HG03095 (cell line): Measurements from ENCODE around the gene SMAD3.
A peak's percentile ranks its signal among the peaks of the same experiment; 100 is the strongest.
"Not testable (repeated sequence)": the region's sequence is repeated elsewhere in the genome, so short reads cannot be mapped to it uniquely, and the experiment has no call there.

Experiments used
- ATAC-seq: cut with Tn5 transposase; IDR thresholded peaks from one replicate; pipeline ENCODE4 v1.9.1; 2021; ENCODE audit warnings: moderate library complexity; ENCODE audit not compliant: unreplicated experiment

The SMAD3 gene

DNA sequence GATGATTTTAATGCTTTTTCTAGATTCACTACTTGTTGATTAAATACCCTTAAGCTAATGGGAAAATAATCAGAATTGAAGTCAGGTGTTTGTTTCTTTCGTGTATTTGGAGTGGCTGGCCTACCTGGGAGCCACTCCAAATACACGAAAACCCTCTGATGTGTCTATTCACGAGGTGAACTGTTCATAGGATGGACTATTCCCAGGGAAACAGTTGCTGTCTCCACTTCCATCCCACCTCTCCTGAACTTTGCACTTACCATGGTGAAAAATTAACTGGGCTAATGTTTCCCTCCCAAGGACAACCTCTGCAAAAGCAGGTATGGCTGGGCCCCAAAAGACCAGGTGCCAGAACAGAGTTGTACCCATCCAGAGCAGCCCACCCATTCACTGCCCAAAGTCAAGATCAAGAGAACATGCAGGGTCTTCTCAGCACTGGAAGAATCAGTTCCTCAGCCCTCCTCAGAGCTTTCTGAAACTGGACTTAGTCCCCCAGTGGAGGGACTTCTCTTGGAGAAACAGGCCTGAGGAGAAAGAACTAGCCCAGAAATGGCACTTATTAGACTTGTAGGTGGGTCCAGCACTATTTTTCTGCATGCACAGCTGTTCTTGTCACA lies 2.9 kb upstream of the SMAD3 start:
- no peak for ATAC-seq

- ATAC-seq: no peak
Observed at GRCh38 chr15:67063689-67064606, 1.5 kb upstream of the SMAD3 start.

DNA sequence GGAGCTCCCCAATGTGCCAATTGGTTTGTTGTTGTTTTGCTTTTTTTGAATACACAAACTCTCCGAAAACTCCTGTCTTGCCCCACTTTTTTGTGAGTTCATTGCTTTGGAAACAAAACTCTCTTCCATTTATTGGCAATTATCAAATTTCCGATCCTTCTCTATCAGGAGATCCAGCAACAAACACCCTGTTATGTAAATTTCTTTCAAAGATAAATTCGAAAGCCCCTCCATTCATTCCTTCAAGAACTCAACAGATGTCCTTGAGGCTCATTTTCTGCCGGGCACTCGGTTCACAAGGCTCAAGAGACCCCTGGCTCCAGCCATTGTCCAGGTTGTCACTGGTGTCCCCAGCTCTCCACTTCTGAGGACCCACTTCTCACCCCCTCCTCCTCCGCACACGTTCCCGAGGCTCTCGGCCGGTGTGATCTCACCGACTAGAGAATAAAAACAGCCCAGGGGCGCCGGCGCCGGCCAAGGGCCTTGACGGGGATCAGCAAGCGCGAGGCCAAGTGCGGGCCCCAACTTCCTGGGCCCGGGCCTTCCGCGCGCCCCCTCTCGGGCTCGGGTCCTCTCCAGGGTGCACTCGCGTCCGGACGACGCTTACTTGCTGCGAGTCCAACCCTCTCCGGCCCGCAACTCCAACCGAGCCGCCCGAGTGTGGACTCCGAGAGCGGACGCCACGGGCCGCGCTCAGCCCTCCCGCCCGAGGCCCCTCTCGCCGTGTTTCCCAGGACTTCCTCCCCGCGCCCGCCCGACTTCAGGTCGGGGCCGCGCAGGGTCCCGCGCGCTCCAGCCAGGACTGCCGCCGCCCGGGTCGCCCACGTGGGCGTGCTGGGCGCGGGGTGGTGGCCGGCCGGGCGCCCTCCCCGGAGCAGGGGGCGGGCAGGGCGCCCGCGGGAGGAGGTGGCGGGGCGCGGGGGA lies 533 bp upstream of the SMAD3 start:
- no peak for ATAC-seq

DNA sequence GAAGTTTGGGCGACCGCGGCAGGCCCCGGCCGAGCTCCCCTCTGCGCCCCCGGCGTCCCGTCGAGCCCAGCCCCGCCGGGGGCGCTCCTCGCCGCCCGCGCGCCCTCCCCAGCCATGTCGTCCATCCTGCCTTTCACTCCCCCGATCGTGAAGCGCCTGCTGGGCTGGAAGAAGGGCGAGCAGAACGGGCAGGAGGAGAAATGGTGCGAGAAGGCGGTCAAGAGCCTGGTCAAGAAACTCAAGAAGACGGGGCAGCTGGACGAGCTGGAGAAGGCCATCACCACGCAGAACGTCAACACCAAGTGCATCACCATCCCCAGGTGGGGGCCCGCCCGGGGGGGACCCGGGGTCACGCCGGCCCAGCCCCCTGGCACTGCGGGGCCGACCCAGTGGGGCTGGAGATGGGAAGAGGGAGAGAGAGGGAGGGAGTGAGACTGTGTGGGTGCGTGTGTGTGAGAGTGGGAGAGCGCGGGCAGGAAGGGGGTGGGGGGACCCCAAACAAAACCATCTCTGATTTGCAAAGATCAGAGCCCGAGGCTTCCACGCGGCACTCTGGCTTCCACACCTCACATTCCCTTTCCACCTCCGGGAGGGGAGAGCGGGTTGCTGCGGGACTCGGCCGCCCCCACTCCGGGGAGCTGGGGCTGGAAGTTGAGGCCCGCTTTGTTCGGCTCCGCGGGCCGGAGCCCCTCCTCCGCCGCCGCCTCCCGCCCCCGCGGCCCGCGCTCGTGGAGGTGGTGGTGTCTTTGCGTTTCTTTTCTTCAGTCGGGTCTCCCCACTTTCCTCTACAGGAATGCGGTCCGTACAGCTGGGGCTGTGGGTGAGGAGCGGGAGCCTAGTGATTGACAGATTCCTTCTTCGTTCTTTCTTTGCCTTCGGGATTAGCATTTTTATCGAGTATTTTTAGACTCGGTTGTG lies 898 bp downstream of the SMAD3 start:
- ATAC-seq: no peak

- ATAC-seq: no peak
Observed at GRCh38 chr15:67066959-67067853, 1.8 kb downstream of the SMAD3 start.

GRCh38 chr15:67067930-67068551 lies 2.6 kb downstream of the SMAD3 start:
- no peak for ATAC-seq

DNA sequence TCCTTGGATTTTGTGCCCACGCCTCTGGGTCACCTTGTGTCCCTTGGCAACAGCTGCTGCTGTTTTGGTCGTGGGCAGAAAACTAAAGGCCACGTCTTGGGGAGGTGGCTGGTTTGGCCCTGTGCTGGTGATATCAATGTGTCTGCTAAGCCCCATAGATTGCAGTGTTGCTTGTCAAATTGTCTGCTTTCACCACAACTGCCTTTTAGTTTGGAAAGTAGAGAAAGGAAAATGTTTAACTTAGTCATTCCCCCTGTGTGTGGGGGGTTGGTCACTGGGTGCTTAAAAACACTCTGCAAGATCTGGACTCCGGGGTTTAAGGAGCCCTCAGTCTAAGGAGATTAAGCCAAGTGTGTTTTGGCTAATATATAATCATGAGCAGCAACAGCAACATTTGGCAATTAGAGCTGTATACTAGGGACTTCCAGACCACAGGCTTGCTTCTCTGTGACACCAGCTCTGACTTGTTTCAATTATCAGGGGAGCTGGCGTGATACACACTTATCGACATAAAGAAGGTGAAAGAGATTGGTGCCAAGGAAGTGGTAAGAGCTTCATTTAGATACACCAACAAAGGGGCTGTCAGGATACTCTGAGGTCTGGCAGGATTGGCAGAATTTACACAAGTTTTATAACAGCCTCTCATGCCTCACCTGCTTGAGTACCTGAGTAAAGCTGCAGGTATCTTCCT lies 3.5 kb downstream of the SMAD3 start:
- ATAC-seq: no peak

GRCh38 chr15:67070150-67070549 lies 4.7 kb downstream of the SMAD3 start:
- no peak for ATAC-seq

DNA sequence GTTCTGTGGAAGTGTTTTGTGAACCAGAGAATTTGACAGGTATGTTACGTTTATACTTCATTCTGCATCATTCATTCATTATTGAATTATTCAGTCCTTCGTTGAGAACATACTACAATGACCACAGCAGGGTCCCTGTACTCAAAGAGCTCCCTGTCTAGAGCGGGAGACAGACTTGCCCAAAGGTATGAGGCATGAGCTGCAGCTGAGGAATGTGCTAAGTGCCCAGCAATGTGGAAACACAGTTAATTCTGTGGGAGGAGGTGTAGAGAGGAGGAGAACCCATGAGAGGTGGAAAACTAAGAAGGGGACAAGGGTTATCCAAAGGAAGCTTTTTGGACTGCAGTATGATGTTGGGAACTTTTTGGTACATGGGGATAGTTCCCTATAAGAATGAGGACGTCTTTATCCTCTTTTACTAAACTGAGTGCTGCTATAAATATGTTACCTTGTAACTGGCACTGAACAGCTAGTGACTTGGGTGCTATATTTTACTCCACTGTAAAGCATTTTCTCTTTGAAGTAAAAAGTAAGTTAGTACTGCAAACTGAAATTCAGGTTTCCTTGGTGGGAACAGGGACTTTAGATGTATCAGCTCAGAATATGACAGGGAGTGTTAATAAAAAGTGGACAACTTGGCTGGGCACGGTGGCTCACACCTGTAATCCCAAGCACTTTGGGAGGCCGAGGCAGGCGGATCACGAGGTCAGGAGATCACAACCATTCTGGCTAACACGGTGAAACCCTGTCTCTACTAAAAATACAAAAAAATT lies 5.7 kb downstream of the SMAD3 start:
- no peak for ATAC-seq

GRCh38 chr15:67072442-67072841 lies 7.0 kb downstream of the SMAD3 start:
- ATAC-seq: no peak

DNA sequence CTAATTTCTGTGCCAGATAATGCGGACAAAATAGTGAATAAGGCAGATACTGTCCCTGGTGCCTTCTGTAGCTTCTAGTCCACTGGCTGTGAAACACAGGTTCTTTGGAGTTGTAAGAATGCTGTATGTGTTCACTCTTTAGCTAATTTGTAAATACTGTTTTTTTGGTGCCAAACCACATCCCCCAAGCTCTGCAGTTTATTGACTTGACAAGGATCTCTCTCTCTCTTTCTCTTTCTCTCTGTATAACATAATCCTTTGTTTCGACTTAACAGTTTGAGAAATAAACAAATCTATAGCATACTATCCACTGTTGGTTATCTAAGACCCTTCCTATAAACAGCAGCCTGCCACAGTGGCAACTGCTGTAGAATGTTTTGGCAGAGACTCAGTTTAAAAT lies 7.6 kb downstream of the SMAD3 start:
- ATAC-seq: no peak

- ATAC-seq: no peak
Observed at GRCh38 chr15:67074886-67075229, 9.5 kb downstream of the SMAD3 start.

DNA sequence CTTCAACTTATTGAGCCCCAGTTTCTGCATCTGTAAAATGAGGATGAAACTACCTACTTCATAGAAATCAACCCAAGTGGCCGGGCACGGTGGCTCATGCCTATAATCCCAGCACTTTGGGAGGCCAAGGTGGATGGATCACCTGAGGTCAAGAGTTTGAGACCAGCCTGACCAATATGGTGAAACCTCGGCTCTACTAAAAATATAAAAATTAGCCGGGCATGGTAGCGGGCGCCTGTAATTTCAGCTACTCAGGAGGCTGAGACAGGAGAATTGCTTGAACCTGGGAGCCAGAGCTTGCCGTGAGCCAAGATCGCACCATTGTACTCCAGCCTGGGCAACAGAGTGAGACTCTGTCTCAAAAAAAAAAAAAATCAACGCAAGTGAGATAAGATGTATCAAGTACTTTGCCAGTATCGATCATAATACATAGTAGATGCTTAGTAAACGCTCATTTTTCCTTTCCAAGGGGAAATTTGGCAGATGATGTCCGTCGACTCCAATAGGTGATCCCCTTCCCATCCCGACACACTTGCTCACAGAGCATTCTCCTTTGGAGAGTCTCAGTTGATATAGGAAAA lies 10.2 kb downstream of the SMAD3 start:
- not testable (repeated sequence) for ATAC-seq

DNA sequence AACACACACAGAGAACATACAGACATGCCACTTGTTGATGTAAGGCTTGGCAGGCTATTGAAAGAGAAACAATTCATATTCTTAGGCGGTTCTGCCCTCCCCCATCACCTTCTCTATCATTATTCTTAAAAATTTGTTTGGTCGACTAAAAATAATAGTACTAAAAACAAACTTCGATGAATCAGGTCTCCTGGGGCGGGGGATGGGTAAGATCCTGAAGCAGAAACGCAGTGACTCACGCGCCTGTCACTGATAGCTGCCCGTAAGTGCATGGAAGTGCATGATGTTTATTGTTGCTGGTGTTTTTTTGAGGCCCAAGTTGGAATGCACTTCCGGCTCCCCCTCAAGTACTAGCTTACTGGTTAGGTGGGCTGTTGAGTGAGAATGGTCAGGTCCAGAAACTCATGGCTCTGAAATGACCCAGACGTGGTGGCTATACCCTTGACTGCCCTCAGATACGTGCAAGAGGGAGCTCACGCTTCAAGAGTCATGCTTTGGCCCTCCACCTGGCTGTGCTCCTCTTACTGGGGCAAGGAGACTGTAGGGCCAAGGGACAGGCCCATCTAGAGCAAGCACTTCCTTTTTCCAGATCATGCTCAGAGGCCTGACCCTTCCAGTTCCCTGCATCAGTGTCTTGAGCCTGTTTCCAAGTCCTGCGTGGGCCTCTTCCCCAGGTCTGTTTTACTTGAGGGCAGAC lies 10.9 kb downstream of the SMAD3 start:
- peak; percentile 52 for ATAC-seq

DNA sequence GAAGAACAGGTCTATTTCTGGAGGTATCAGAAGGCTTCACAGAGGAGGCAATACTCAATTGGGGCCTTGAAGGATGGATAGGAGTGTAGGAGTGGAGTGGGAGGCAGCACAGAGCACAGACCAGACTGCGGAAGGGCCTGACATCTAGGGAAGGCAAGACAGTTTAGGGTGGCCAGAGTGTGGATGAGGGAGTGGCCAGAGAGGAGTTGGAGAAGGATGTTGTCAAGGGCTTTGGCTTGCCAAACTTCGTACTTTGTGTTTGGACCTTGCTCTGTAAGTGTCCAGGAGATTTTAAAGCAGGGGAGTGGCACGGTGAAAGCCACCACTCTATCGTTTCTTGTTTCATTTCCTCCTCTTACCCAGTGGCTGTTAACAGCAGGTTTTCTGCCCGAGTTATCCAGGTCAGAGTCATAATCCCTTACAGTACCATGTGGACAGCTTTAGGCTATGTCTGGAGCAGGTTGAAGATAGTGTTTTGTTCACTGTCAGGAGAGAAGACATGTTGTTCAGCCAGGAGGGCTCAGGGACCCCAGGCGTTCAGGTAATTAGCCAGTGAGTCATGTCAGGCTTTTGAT lies 12.3 kb downstream of the SMAD3 start:
- no peak for ATAC-seq

DNA sequence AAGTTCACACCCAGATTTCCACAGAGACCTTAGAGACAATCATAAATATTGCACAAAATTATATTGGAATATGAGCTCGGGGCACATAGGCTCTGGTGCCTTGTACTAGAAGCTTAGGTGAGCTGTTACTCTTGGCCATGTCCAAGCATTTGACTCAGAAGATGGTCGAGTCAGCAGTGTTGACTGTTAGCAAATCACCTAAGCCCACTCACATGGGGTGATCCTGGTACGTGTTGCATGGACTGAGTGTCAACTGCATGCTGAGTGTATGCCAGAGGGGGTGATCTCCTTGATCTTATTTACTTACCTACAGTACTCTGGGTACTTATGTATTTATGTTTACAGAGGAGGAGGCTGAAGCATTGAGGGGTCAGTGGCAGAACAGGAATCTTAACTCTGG lies 14.0 kb downstream of the SMAD3 start:
- no peak for ATAC-seq
